Lower lobe of right lung (tissue), 2 donors: ENCODE data around the gene CELSR1. TPM values are rescaled to one million over a fixed set of nuclear protein-coding genes. Genes with fewer than 3 reads are reported as not detected.

Experiments used
- ATAC-seq, 2 donors: fragments of 200-7000 bp; cut with Tn5 transposase; one replicate each; pipeline ENCODE4 v1.9.1; 2020 to 2022; ENCODE audit warnings: mild to moderate bottlenecking in 2 of 2, moderate library complexity in 2 of 2
- DNase-seq: peaks from one replicate; pipeline ENCODE4 v3.0.0-alpha.2; 2020
- H3K27ac ChIP-seq: fragments of 200-600 bp; one replicate; pipeline ENCODE4 v1.8.0; 2022
- H3K27me3 ChIP-seq: fragments of 200-600 bp; one replicate; pipeline ENCODE4 v1.8.0; 2022; ENCODE audit warnings: low read depth
- H3K36me3 ChIP-seq: fragments of 200-600 bp; one replicate; pipeline ENCODE4 v1.8.0; 2022; ENCODE audit warnings: mild to moderate bottlenecking
- H3K4me1 ChIP-seq: fragments of 200-600 bp; one replicate; pipeline ENCODE4 v1.8.0; 2022
- H3K4me3 ChIP-seq: fragments of 200-600 bp; one replicate; pipeline ENCODE4 v1.8.0; 2022; ENCODE audit warnings: mild to moderate bottlenecking
- H3K9me3 ChIP-seq: fragments of 200-600 bp; one replicate; pipeline ENCODE4 v1.8.0; 2022
- intact Hi-C: fragments of 100-400 bp; cut with DNase I; formaldehyde crosslinking; loops from one replicate; pipeline ENCODE4 v1.11.0; 2022
- total RNA-seq: library from RNA; stranded (reverse); fragmentation: NEBNext Ultra II Directional; extraction: Animal tissue kit (Norgen Biotek cat#: 25700); gene quantifications from one replicate; pipeline ENCODE4 v1.2.1, GENCODE V29; 2021
- TF ChIP-seq, protein P1 (sequence below): fragments of 200-600 bp; IDR thresholded peaks from one replicate; pipeline ENCODE4 v1.8.0; 2022; ENCODE audit warnings: antibody characterized with exemption, mild to moderate bottlenecking
- donor health status: DM: no; HTN: yes; CAD: no; lungs with severe emphysema.

CELSR1 gene
- total RNA-seq, 1 donor from 2014 or later = 51.8 TPM

DNA sequence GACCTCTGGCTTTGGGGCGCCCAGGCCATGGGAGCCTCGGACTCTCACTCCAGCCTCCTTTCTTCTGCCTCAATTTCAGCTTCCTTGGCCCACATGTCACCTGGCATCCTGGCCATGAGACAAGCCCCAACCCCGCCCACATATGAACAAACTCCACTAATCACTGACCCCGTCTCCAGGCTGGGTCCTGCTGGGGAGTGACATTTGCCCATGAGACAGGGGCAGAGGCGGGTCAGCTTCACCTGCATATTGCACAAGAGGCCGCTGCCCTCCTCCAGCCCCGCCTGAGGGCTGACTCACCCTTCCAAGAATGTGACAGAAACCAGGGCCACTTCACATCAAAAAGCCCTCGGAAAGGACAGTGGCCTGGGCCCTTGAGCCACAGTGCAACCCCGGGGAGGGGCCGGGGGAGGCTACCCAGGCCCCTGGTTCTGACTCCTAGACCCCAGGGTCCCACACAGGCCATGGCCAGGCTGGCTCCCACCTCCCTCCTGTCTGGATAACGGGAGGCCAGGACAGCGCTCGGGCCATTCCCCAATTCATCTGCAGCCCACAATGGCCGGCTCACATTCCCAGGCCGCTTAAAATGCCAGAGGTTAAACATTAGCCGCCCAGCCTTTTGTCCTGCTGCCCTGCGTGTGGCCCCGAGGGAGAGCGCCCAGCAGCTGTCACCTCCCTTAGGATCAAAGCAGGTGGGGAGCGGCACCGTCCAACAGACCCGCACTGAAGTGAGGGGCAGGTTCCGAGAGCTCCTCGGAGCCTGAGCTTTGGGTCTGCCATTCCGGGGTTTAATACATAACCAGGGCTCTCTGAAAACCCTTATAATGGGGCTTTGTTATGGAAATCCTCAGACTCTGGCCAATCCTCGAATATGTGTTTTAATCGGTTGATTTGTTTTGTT lies 159.6 kb downstream of the CELSR1 start:
- peak; percentile 88 to 90 for ATAC-seq
- intact Hi-C loops = no loop called here
- Histone ChIP-seq H3K27ac (peak overlapping the region; percentile 83), H3K4me1 (peaks cover 29% of the 10 kb centered on the region), H3K27me3 (peaks cover 4% of the 10 kb centered on the region), H3K9me3 (peaks cover 4% of the 10 kb centered on the region), H3K36me3 (peaks cover 4% of the 10 kb centered on the region), H3K4me3 (no peak overlapping the region)
- TF ChIP-seq, protein P1, sequence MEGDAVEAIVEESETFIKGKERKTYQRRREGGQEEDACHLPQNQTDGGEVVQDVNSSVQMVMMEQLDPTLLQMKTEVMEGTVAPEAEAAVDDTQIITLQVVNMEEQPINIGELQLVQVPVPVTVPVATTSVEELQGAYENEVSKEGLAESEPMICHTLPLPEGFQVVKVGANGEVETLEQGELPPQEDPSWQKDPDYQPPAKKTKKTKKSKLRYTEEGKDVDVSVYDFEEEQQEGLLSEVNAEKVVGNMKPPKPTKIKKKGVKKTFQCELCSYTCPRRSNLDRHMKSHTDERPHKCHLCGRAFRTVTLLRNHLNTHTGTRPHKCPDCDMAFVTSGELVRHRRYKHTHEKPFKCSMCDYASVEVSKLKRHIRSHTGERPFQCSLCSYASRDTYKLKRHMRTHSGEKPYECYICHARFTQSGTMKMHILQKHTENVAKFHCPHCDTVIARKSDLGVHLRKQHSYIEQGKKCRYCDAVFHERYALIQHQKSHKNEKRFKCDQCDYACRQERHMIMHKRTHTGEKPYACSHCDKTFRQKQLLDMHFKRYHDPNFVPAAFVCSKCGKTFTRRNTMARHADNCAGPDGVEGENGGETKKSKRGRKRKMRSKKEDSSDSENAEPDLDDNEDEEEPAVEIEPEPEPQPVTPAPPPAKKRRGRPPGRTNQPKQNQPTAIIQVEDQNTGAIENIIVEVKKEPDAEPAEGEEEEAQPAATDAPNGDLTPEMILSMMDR = no peak
- DNase-seq = peak; percentile 91

DNA sequence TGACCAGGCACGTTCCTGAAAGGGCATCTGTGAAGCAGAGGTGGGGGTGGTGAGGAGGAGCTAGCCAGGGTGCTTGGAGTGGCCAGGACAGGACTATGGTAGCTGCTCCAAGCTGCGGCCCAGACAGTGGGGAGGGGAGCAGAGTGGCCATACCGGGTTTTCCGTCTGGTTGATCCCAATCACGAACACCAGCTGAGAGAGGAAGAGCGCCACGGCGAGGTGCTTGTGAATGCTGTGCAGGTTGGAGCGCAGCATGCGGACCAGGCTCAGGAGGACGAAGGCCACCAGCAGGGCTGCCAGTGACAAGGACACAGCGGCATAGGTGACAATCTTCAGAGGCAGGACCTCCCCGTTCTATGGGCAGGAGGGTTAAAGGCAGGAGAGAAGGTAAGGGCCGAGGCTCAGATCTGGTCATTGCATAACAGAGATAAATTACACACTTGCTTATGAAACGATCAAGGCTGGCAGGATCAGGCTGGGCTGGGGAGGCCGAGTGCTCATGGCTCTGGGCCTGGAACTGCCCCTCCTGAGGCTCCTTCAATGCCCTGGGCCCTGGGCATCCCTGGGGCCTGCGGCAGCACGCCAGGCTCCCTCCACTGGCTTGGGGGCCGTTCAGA lies 160.4 kb downstream of the CELSR1 start:
- Histone ChIP-seq H3K4me3 (no peak overlapping the region), H3K27ac (peak overlapping the region; percentile 83), H3K4me1 (peaks cover 29% of the 10 kb centered on the region), H3K9me3 (peaks cover 4% of the 10 kb centered on the region), H3K36me3 (no peaks in the 10 kb centered on the region), H3K27me3 (peaks cover 7% of the 10 kb centered on the region)
- peak; percentile 49 to 53 for ATAC-seq
- no peak for DNase-seq
- TF ChIP-seq, protein P1 = no peak
- intact Hi-C loops = no loop called here

DNA sequence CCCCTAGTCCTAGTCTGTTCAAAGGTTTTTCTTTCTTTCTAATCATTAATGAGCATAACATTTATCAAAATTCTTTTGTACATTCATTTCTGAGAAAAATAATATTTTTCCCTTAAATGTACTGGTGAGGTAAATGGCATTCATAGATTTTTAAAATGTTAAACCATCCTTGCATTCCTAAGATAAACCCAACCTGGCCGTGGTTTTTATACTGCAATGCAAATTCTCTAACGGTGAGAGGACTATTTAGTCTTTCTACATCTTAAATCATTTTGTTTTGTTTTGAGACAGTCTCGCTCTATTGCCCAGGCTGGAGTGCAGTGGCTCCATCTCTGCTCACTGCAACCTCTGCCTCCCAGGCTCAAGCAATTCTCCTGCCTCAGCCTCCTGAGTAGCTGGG lies 161.3 kb downstream of the CELSR1 start:
- DNase-seq (no peak), ATAC-seq (no peak)
- Histone ChIP-seq H3K27me3 (peaks cover 7% of the 10 kb centered on the region), H3K36me3 (no peaks in the 10 kb centered on the region), H3K9me3 (peaks cover 4% of the 10 kb centered on the region), H3K27ac (peak overlapping the region; percentile 83), H3K4me1 (peaks cover 29% of the 10 kb centered on the region), H3K4me3 (no peak overlapping the region)
- TF ChIP-seq, protein P1 = no peak
- intact Hi-C loops = no loop called here

DNA sequence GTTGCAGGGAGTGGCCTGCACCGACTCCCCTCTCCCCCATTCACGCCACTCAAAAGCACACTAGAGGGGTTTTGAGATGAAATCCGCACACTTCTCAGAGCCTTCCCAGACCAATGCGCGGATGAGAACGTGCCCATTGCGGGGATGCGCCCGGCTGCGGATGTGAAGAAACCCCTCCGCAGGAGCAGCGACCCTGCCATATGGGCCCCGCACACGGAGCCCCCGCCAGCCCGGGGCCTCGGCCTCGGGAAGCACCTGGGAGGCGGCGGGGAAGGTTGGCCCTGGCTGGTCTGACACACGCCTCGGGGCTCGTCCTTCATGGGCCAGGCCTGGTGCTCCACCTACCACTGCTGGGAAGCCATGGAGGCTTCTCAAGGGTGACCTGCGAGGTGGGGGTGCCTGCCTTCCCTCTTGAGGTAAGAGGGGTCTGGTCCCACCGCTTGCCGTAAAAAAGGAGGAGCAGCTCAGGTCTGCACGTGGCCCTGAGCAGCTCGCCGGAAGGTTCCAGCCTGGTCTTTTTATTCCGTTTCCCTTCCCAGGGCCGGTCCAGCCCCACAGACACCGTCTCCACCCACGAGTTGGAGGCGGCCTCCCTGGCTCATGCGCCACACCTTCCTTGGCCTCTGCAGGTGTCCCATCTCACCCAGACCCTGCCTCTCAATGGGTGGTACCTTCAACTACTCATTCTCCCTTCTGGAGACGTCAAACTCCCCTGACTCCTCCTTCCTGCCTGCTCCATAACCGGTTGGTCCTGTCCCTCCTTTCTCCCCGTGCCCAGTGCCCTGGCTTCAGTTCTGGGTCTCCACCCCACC lies 162.6 kb downstream of the CELSR1 start:
- H3K4me3 ChIP-seq = peak overlapping the region; percentile 10
- peaks cover 4% of the 10 kb centered on the region for H3K9me3 ChIP-seq
- peaks cover 29% of the 10 kb centered on the region for H3K4me1 ChIP-seq
- H3K36me3 ChIP-seq = no peaks in the 10 kb centered on the region
- intact Hi-C loops = no loop called here
- ATAC-seq (peak; percentile 79 to 83), DNase-seq (peak; percentile 86)
- H3K27ac ChIP-seq = peak overlapping the region; percentile 83
- peaks cover 7% of the 10 kb centered on the region for H3K27me3 ChIP-seq
- TF ChIP-seq, protein P1 = no peak

DNA sequence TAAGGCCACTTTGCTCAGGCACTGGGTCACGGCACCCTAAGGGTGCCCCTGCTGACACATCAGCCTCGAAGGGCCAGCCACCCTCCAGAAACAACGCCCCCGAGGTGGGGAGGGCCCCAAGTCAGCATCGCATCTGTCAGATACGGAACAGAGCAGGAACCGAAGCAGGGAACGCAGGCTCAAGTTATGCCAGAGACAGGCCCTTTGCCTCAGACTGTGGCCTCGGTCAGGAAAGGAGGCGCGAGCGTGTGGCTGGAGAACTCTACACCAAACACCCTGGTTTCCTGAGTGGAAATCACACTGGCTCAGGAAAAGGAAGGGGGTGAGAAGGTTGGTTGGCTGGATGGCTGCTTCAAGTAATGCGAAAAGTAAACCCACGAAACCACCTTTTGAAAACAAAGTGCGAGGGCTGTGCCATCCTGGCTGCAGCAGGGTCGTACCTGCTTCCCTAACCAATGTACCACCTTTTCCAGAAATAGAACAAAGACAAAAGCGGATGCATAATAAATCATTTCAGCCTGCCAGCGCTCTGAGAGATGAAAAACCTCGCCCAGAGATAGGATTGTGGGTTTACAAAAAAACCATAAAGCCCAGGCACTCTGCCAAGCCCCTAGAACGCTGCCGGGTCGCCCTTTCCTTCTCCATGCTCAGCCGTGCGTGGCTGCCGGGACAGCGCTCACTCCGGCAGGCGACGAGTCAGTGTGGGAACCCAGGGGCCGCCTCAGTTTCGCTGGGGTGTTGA lies 163.3 kb downstream of the CELSR1 start:
- DNase-seq (no peak), ATAC-seq (no peak)
- Histone ChIP-seq H3K27me3 (peaks cover 7% of the 10 kb centered on the region), H3K27ac (no peak overlapping the region), H3K9me3 (peaks cover 4% of the 10 kb centered on the region), H3K4me1 (peaks cover 27% of the 10 kb centered on the region), H3K36me3 (no peaks in the 10 kb centered on the region), H3K4me3 (no peak overlapping the region)
- TF ChIP-seq, protein P1 = no peak
- intact Hi-C loops = no loop called here
